ENCODE results near the gene NXPH4. TPM values are rescaled to one million over a fixed set of nuclear protein-coding genes. Genes with fewer than 3 reads are reported as not detected.

NXPH4 gene
- total and polyA plus RNA-seq, 4 donors = 0.31 to 1.2 (median 0.46) TPM

GRCh38 chr12:57258977-57259970, 42.7 kb downstream of the NXPH4 start:
- H3K4me1 ChIP-seq (ENCODE audit: control insufficient read depth in 1 of 2, insufficient read depth in 2 of 2, low read length in 2 of 2) = no peaks in the 10 kb centered on the region
- H3K36me3 ChIP-seq (ENCODE audit: control insufficient read depth in 1 of 2, insufficient read depth in 2 of 2, low read length in 1 of 2) = peaks cover 0 to 7% of the 10 kb centered on the region in 2 donors
- H3K27ac ChIP-seq (ENCODE audit: low read depth in 1 of 2, low read length in 2 of 2) = no peak overlapping the region
- H3K27me3 ChIP-seq (ENCODE audit: control insufficient read depth in 1 of 2, insufficient read depth in 2 of 2, low read length in 1 of 2) = no peaks in the 10 kb centered on the region
- ATAC-seq (ENCODE audit: low FRiP score) (no peak), DNase-seq (no peak)
- 8 to 19% methylated on average over 6 of the region's 6 CpGs for WGBS, 2 donors
- intact Hi-C loops (cut with DNase I) = no loop called here
- H3K4me3 ChIP-seq (ENCODE audit: low read length in 2 of 2) = no peak overlapping the region
- no peaks in the 10 kb centered on the region for H3K9me3 ChIP-seq (ENCODE audit: control insufficient read depth, low read length)

- Histone ChIP-seq H3K27me3 (ENCODE audit: control insufficient read depth in 1 of 2, insufficient read depth in 2 of 2, low read length in 1 of 2) (no peaks in the 10 kb centered on the region), H3K36me3 (ENCODE audit: control insufficient read depth in 1 of 2, insufficient read depth in 2 of 2, low read length in 1 of 2) (peaks cover 0 to 7% of the 10 kb centered on the region in 2 donors), H3K27ac (ENCODE audit: low read depth in 1 of 2, low read length in 2 of 2) (no peak overlapping the region), H3K4me3 (ENCODE audit: low read length in 2 of 2) (no peak overlapping the region), H3K9me3 (ENCODE audit: control insufficient read depth, low read length) (no peaks in the 10 kb centered on the region), H3K4me1 (ENCODE audit: control insufficient read depth in 1 of 2, insufficient read depth in 2 of 2, low read length in 2 of 2) (no peaks in the 10 kb centered on the region)
- intact Hi-C loops (cut with DNase I) = no loop called here
- WGBS, 2 donors = 87 to 88% methylated on average over 4 of the region's 4 CpGs
- no peak for ATAC-seq (ENCODE audit: low FRiP score)
- no peak for DNase-seq
Observed at GRCh38 chr12:57260366-57260765, 43.8 kb downstream of the NXPH4 start.

- Histone ChIP-seq H3K9me3 (ENCODE audit: control insufficient read depth, low read length) (no peaks in the 10 kb centered on the region), H3K27me3 (ENCODE audit: control insufficient read depth in 1 of 2, insufficient read depth in 2 of 2, low read length in 1 of 2) (no peaks in the 10 kb centered on the region), H3K4me1 (ENCODE audit: control insufficient read depth in 1 of 2, insufficient read depth in 2 of 2, low read length in 2 of 2) (no peaks in the 10 kb centered on the region), H3K27ac (ENCODE audit: low read depth in 1 of 2, low read length in 2 of 2) (no peak overlapping the region), H3K4me3 (ENCODE audit: low read length in 2 of 2) (no peak overlapping the region), H3K36me3 (ENCODE audit: control insufficient read depth in 1 of 2, insufficient read depth in 2 of 2, low read length in 1 of 2) (peaks cover 0 to 7% of the 10 kb centered on the region in 2 donors)
- WGBS, 2 donors = 60 to 63% methylated on average over 2 of the region's 2 CpGs
- DNase-seq = no peak
- ATAC-seq (ENCODE audit: low FRiP score) = no peak
- intact Hi-C loops (cut with DNase I) = no loop called here
Observed at GRCh38 chr12:57261428-57261865, 44.9 kb downstream of the NXPH4 start.

GRCh38 chr12:57262126-57262822, 45.7 kb downstream of the NXPH4 start:
- no peak overlapping the region for H3K4me3 ChIP-seq (ENCODE audit: low read length in 2 of 2)
- H3K27me3 ChIP-seq (ENCODE audit: control insufficient read depth in 1 of 2, insufficient read depth in 2 of 2, low read length in 1 of 2) = no peaks in the 10 kb centered on the region
- H3K4me1 ChIP-seq (ENCODE audit: control insufficient read depth in 1 of 2, insufficient read depth in 2 of 2, low read length in 2 of 2) = no peaks in the 10 kb centered on the region
- intact Hi-C loops (cut with DNase I) = no loop called here
- H3K27ac ChIP-seq (ENCODE audit: low read depth in 1 of 2, low read length in 2 of 2) = no peak overlapping the region
- H3K36me3 ChIP-seq (ENCODE audit: control insufficient read depth in 1 of 2, insufficient read depth in 2 of 2, low read length in 1 of 2) = peaks cover 0 to 7% of the 10 kb centered on the region in 2 donors
- 90 to 96% methylated on average over 3 of the region's 3 CpGs for WGBS, 2 donors
- no peaks in the 10 kb centered on the region for H3K9me3 ChIP-seq (ENCODE audit: control insufficient read depth, low read length)
- ATAC-seq (ENCODE audit: low FRiP score) (no peak), DNase-seq (no peak)

- intact Hi-C loops (cut with DNase I) = loop anchor here in 1 of 2 donors (1.0 kb wide), 1 partner anchor 191 kb away; no protein-coding TSS in a partner anchor
- no peaks in the 10 kb centered on the region for H3K27me3 ChIP-seq (ENCODE audit: control insufficient read depth in 1 of 2, insufficient read depth in 2 of 2, low read length in 1 of 2)
- DNase-seq = no peak
- H3K9me3 ChIP-seq (ENCODE audit: control insufficient read depth, low read length) = no peaks in the 10 kb centered on the region
- peaks cover 2 to 4% of the 10 kb centered on the region in 2 donors for H3K36me3 ChIP-seq (ENCODE audit: control insufficient read depth in 1 of 2, insufficient read depth in 2 of 2, low read length in 1 of 2)
- 86 to 95% methylated on average over 2 of the region's 2 CpGs for WGBS, 2 donors
- no peaks in the 10 kb centered on the region for H3K4me1 ChIP-seq (ENCODE audit: control insufficient read depth in 1 of 2, insufficient read depth in 2 of 2, low read length in 2 of 2)
- no peak overlapping the region for H3K4me3 ChIP-seq (ENCODE audit: low read length in 2 of 2)
- H3K27ac ChIP-seq (ENCODE audit: low read depth in 1 of 2, low read length in 2 of 2) = no peak overlapping the region
- no peak for ATAC-seq (ENCODE audit: low FRiP score)
Observed at GRCh38 chr12:57263096-57263495, 46.5 kb downstream of the NXPH4 start.

GRCh38 chr12:57266681-57267080, 50.1 kb downstream of the NXPH4 start:
- ATAC-seq (ENCODE audit: low FRiP score) (no peak), DNase-seq (no peak)
- Histone ChIP-seq H3K4me3 (ENCODE audit: low read length in 2 of 2) (no peak overlapping the region), H3K27ac (ENCODE audit: low read depth in 1 of 2, low read length in 2 of 2) (no peak overlapping the region), H3K36me3 (ENCODE audit: control insufficient read depth in 1 of 2, insufficient read depth in 2 of 2, low read length in 1 of 2) (peaks cover 3 to 6% of the 10 kb centered on the region in 2 donors), H3K27me3 (ENCODE audit: control insufficient read depth in 1 of 2, insufficient read depth in 2 of 2, low read length in 1 of 2) (no peaks in the 10 kb centered on the region), H3K9me3 (ENCODE audit: control insufficient read depth, low read length) (no peaks in the 10 kb centered on the region), H3K4me1 (ENCODE audit: control insufficient read depth in 1 of 2, insufficient read depth in 2 of 2, low read length in 2 of 2) (no peaks in the 10 kb centered on the region)
- intact Hi-C loops (cut with DNase I) = loop anchor here in 1 of 2 donors (5.0 kb wide), 1 partner anchor 186 kb away; no protein-coding TSS in a partner anchor

GRCh38 chr12:57268264-57268663, 51.7 kb downstream of the NXPH4 start:
- Histone ChIP-seq H3K27me3 (ENCODE audit: control insufficient read depth in 1 of 2, insufficient read depth in 2 of 2, low read length in 1 of 2) (no peaks in the 10 kb centered on the region), H3K4me3 (ENCODE audit: low read length in 2 of 2) (no peak overlapping the region), H3K36me3 (ENCODE audit: control insufficient read depth in 1 of 2, insufficient read depth in 2 of 2, low read length in 1 of 2) (peaks cover 2 to 6% of the 10 kb centered on the region in 2 donors), H3K9me3 (ENCODE audit: control insufficient read depth, low read length) (no peaks in the 10 kb centered on the region), H3K4me1 (ENCODE audit: control insufficient read depth in 1 of 2, insufficient read depth in 2 of 2, low read length in 2 of 2) (no peaks in the 10 kb centered on the region), H3K27ac (ENCODE audit: low read depth in 1 of 2, low read length in 2 of 2) (no peak overlapping the region)
- intact Hi-C loops (cut with DNase I) = loop anchor here in 1 of 2 donors (5.0 kb wide), 1 partner anchor 184 kb away; no protein-coding TSS in a partner anchor
- WGBS, 2 donors = 84 to 90% methylated on average over 7 of the region's 7 CpGs
- no peak for ATAC-seq (ENCODE audit: low FRiP score)
- DNase-seq = no peak

- 83 to 97% methylated on average over 1 of the region's 1 CpG for WGBS, 2 donors
- ATAC-seq (ENCODE audit: low FRiP score) (no peak), DNase-seq (no peak)
- Histone ChIP-seq H3K4me3 (ENCODE audit: low read length in 2 of 2) (no peak overlapping the region), H3K9me3 (ENCODE audit: control insufficient read depth, low read length) (no peaks in the 10 kb centered on the region), H3K27me3 (ENCODE audit: control insufficient read depth in 1 of 2, insufficient read depth in 2 of 2, low read length in 1 of 2) (no peaks in the 10 kb centered on the region), H3K27ac (ENCODE audit: low read depth in 1 of 2, low read length in 2 of 2) (no peak overlapping the region), H3K4me1 (ENCODE audit: control insufficient read depth in 1 of 2, insufficient read depth in 2 of 2, low read length in 2 of 2) (no peaks in the 10 kb centered on the region), H3K36me3 (ENCODE audit: control insufficient read depth in 1 of 2, insufficient read depth in 2 of 2, low read length in 1 of 2) (peaks cover 2 to 6% of the 10 kb centered on the region in 2 donors)
- intact Hi-C loops (cut with DNase I) = no loop called here
Observed at GRCh38 chr12:57270966-57271470, 54.4 kb downstream of the NXPH4 start.

Measured in aorta (tissue), 5 donors.